Measurements from ENCODE around the gene BAIAP3.

The BAIAP3 gene

GRCh38 chr16:1299868-1300203 is 33.6 kb upstream of the BAIAP3 start:
- ATAC-seq (ENCODE audit: low read depth) (no peak), DNase-seq (ENCODE audit: low spot score) (no peak)
- Histone ChIP-seq H3K27me3 (ENCODE audit: insufficient read depth, poor library complexity, severe bottlenecking) (no peaks in the 10 kb centered on the region), H3K4me1 (ENCODE audit: insufficient read depth, poor library complexity, severe bottlenecking) (peaks cover 18% of the 10 kb centered on the region), H3K27ac (ENCODE audit: poor library complexity, severe bottlenecking) (no peak overlapping the region), H3K4me3 (ENCODE audit: severe bottlenecking) (no peak overlapping the region), H3K36me3 (ENCODE audit: low read depth) (no peaks in the 10 kb centered on the region), H3K9me3 (ENCODE audit: severe bottlenecking) (no peaks in the 10 kb centered on the region)
- TF ChIP-seq, protein P1, sequence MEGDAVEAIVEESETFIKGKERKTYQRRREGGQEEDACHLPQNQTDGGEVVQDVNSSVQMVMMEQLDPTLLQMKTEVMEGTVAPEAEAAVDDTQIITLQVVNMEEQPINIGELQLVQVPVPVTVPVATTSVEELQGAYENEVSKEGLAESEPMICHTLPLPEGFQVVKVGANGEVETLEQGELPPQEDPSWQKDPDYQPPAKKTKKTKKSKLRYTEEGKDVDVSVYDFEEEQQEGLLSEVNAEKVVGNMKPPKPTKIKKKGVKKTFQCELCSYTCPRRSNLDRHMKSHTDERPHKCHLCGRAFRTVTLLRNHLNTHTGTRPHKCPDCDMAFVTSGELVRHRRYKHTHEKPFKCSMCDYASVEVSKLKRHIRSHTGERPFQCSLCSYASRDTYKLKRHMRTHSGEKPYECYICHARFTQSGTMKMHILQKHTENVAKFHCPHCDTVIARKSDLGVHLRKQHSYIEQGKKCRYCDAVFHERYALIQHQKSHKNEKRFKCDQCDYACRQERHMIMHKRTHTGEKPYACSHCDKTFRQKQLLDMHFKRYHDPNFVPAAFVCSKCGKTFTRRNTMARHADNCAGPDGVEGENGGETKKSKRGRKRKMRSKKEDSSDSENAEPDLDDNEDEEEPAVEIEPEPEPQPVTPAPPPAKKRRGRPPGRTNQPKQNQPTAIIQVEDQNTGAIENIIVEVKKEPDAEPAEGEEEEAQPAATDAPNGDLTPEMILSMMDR (IDR thresholded peaks at IDR 0.05; ENCODE audit: poor library complexity, severe bottlenecking): no peak

DNA sequence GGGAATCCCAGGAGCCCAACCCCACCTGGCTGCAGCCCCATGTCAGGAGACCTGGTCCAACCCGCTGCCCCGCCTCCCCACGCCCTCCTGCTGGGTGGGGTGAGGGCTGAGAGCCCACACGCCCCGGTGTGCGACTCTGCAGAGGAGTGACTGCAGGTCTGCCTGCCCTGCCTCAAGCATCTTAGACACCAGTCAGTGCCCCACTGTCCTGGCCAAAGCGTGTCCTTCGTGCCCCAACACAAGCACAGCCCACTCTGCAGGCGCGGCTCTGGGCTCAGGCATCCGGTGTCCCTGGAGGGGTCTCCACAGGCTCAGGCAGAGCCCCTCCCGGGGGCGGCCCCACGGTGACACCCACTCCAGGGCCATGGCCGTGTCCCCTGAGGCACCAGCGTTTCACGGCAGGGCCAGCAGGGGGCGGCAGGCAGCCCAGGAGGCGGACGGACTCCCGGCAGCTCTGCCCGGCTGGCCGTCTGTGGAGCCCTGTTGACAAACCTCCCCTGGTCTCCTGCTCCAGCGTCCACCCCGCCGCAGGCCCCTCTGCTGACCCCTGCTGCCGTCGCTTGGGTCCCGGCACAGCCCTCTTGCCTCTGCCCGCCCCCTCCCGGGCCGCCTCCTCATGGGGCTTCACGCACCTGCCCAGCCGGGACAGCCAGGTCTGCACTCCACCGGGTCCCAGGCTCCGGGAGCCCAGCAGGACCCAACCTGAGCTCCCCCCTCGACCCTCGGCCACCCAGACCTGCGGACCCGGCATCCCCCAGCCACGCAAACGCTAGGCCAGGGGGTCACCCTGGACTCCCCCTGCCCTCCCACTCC is 32.6 kb upstream of the BAIAP3 start:
- DNase-seq (ENCODE audit: low spot score) (no peak), ATAC-seq (ENCODE audit: low read depth) (no peak)
- H3K27me3 ChIP-seq (ENCODE audit: insufficient read depth, poor library complexity, severe bottlenecking): no peaks in the 10 kb centered on the region

DNA sequence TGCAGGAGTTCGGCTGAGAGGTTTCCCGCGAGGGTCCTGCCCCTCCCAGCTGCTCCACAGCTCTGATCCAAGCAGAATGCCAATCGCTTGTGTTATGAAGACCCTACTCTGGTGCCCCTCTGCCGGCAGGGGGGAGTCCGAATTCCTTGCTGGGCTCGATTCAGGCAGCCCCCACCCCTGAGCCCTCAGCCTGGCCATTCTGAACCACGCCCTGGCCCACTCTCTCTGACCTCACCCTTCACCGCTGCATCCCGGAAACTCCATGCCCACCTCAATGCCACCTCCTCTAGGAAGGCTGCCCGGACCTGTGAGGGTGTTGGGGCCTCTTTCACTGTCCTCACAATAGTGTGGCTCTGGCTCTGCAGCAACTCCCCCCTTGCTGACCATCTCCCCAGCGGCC is 31.9 kb upstream of the BAIAP3 start:
- no peaks in the 10 kb centered on the region for H3K27me3 ChIP-seq (ENCODE audit: insufficient read depth, poor library complexity, severe bottlenecking)
- ATAC-seq (ENCODE audit: low read depth) (no peak), DNase-seq (ENCODE audit: low spot score) (peak; percentile 52)
- H3K4me3 ChIP-seq (ENCODE audit: severe bottlenecking): no peak overlapping the region
- TF ChIP-seq, protein P1 (IDR thresholded peaks at IDR 0.05; ENCODE audit: poor library complexity, severe bottlenecking): no peak
- no peaks in the 10 kb centered on the region for H3K36me3 ChIP-seq (ENCODE audit: low read depth)
- H3K4me1 ChIP-seq (ENCODE audit: insufficient read depth, poor library complexity, severe bottlenecking): peaks cover 15% of the 10 kb centered on the region
- no peaks in the 10 kb centered on the region for H3K9me3 ChIP-seq (ENCODE audit: severe bottlenecking)
- no peak overlapping the region for H3K27ac ChIP-seq (ENCODE audit: poor library complexity, severe bottlenecking)

More for the DNA sequence above, 32.6 kb upstream of the BAIAP3 start:
- TF ChIP-seq, protein P1 (IDR thresholded peaks at IDR 0.05; ENCODE audit: poor library complexity, severe bottlenecking): peak; percentile 56
- Histone ChIP-seq H3K4me3 (ENCODE audit: severe bottlenecking) (no peak overlapping the region), H3K36me3 (ENCODE audit: low read depth) (no peaks in the 10 kb centered on the region), H3K4me1 (ENCODE audit: insufficient read depth, poor library complexity, severe bottlenecking) (peaks cover 15% of the 10 kb centered on the region), H3K9me3 (ENCODE audit: severe bottlenecking) (no peaks in the 10 kb centered on the region), H3K27ac (ENCODE audit: poor library complexity, severe bottlenecking) (no peak overlapping the region)

GRCh38 chr16:1305823-1306222 is 27.6 kb upstream of the BAIAP3 start:
- Histone ChIP-seq H3K36me3 (ENCODE audit: low read depth) (peaks cover 3% of the 10 kb centered on the region), H3K4me1 (ENCODE audit: insufficient read depth, poor library complexity, severe bottlenecking) (peaks cover 6% of the 10 kb centered on the region), H3K27me3 (ENCODE audit: insufficient read depth, poor library complexity, severe bottlenecking) (no peaks in the 10 kb centered on the region), H3K9me3 (ENCODE audit: severe bottlenecking) (no peaks in the 10 kb centered on the region), H3K27ac (ENCODE audit: poor library complexity, severe bottlenecking) (no peak overlapping the region), H3K4me3 (ENCODE audit: severe bottlenecking) (no peak overlapping the region)
- DNase-seq (ENCODE audit: low spot score): peak; percentile 47
- no peak for ATAC-seq (ENCODE audit: low read depth)
- TF ChIP-seq, protein P1 (IDR thresholded peaks at IDR 0.05; ENCODE audit: poor library complexity, severe bottlenecking): no peak

GRCh38 chr16:1306334-1306733 is 27.1 kb upstream of the BAIAP3 start:
- H3K36me3 ChIP-seq (ENCODE audit: low read depth): peaks cover 8% of the 10 kb centered on the region
- TF ChIP-seq, protein P1 (IDR thresholded peaks at IDR 0.05; ENCODE audit: poor library complexity, severe bottlenecking): no peak
- ATAC-seq (ENCODE audit: low read depth) (no peak), DNase-seq (ENCODE audit: low spot score) (no peak)
- no peaks in the 10 kb centered on the region for H3K27me3 ChIP-seq (ENCODE audit: insufficient read depth, poor library complexity, severe bottlenecking)
- peaks cover 10% of the 10 kb centered on the region for H3K4me1 ChIP-seq (ENCODE audit: insufficient read depth, poor library complexity, severe bottlenecking)
- H3K27ac ChIP-seq (ENCODE audit: poor library complexity, severe bottlenecking): no peak overlapping the region
- H3K4me3 ChIP-seq (ENCODE audit: severe bottlenecking): no peak overlapping the region
- no peaks in the 10 kb centered on the region for H3K9me3 ChIP-seq (ENCODE audit: severe bottlenecking)

All from RWPE2 (cell line).